RPMI8226 (cell line): ENCODE results near the gene TBC1D9.
A peak's percentile ranks its signal among the peaks of the same experiment; 100 is the strongest.

ENCODE experiments used
- DNase-seq: peaks from one replicate; pipeline ENCODE4 v3.0.0-alpha.2; 2015

TBC1D9 gene

GRCh38 chr4:140609548-140610425, 146.4 kb downstream of the TBC1D9 start:
- DNase-seq = peak; percentile 34

GRCh38 chr4:140607852-140608251, 148.3 kb downstream of the TBC1D9 start:
- no peak for DNase-seq

GRCh38 chr4:140604544-140604943, 151.6 kb downstream of the TBC1D9 start:
- DNase-seq = no peak

GRCh38 chr4:140603286-140603685, 152.9 kb downstream of the TBC1D9 start:
- DNase-seq = no peak

GRCh38 chr4:140602714-140603113, 153.5 kb downstream of the TBC1D9 start:
- no peak for DNase-seq

GRCh38 chr4:140600408-140600807, 155.8 kb downstream of the TBC1D9 start:
- no peak for DNase-seq

GRCh38 chr4:140595065-140595464, 161.1 kb downstream of the TBC1D9 start:
- DNase-seq = peak; percentile 44

GRCh38 chr4:140584439-140584838, 171.7 kb downstream of the TBC1D9 start:
- DNase-seq = no peak

- no peak for DNase-seq
Observed at GRCh38 chr4:140581078-140581477, 175.1 kb downstream of the TBC1D9 start.

GRCh38 chr4:140579278-140579677, 176.9 kb downstream of the TBC1D9 start:
- no peak for DNase-seq

GRCh38 chr4:140575489-140575888, 180.7 kb downstream of the TBC1D9 start:
- no peak for DNase-seq

- no peak for DNase-seq
Observed at GRCh38 chr4:140571620-140572019, 184.6 kb downstream of the TBC1D9 start.
